ENCODE data around the gene GJA8. TPM values are rescaled to one million over a fixed set of nuclear protein-coding genes. Genes with fewer than 3 reads are reported as not detected.
"Not testable (repeated sequence)": the region's sequence is repeated elsewhere in the genome, so short reads cannot be mapped to it uniquely, and the experiment has no call there.

Gene GJA8
- total and polyA plus RNA-seq, 7 donors: not detected

DNA sequence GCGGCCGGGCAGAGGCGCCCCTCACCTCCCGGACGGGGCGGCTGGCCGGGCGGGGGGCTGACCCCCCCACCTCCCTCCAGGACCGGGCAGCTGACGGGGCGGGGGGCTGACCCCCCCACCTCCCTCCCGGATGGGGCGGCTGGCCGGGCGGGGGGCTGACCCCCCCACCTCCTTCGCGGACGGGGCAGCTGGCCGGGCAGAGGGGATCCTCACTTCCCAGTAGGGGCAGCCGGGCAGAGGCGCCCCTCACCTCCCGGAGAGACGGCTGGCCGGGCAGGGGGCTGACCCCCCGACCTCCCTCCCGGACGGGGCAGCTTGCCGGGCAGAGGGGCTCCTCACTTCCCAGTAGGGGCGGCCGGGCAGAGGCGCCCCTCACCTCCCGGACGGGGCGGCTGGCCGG lies 46.9 kb downstream of the GJA8 start:
- H3K4me1 ChIP-seq; DNase-seq; ATAC-seq; H3K27ac ChIP-seq; H3K27me3 ChIP-seq (ENCODE audit: insufficient read depth in 3 of 3, low read length in 2 of 3); H3K9me3 ChIP-seq; intact Hi-C loops (cut with DNase I); H3K36me3 ChIP-seq (ENCODE audit: insufficient read depth in 1 of 2, low read depth in 1 of 2); H3K4me3 ChIP-seq: not testable (repeated sequence)
- 97 to 99% (median 98%) methylated on average over 16 to 33 of the region's 35 CpGs for WGBS, 3 donors

Other genes starting within 250 kb of the GJA8 start
- gene ACP6, start 232.3 kb upstream of the GJA8 start, total RNA-seq: 1 to 10 TPM; 4.1 to 8.8 (median 5.1) TPM
- gene ACP6, start 232.3 kb upstream of the GJA8 start, polyA plus RNA-seq: 1 to 10 TPM; 5.0 to 7.4 (median 6.7) TPM
- gene GJA5, start 142.2 kb upstream of the GJA8 start, total RNA-seq: 1 to 10 TPM; 3.3 to 7.0 (median 4.8) TPM
- gene GJA5, start 142.2 kb upstream of the GJA8 start, polyA plus RNA-seq: 1 to 10 TPM; 1.9 to 3.0 (median 2.8) TPM
- 1 to 10 TPM; 4.6 to 8.7 (median 8.0) TPM for gene GPR89B, start 25.6 kb downstream of the GJA8 start, total RNA-seq
- gene GPR89B, start 25.6 kb downstream of the GJA8 start, polyA plus RNA-seq: 1 to 10 TPM; 4.0 to 7.5 (median 4.7) TPM
- gene NBPF11, start 249.5 kb downstream of the GJA8 start, total RNA-seq: 1 to 10 TPM; 1.2 to 2.5 (median 1.9) TPM
- gene NBPF11, start 249.5 kb downstream of the GJA8 start, polyA plus RNA-seq: 1 to 10 TPM; 1.2 to 2.3 (median 2.2) TPM

All from psoas muscle (tissue), 8 donors.